GM12878 (cell line): ENCODE measurements around the gene NUBP1. TPM values are rescaled to one million over a fixed set of nuclear protein-coding genes. Genes with fewer than 3 reads are reported as not detected.
A peak's percentile ranks its signal among the peaks of the same experiment; 100 is the strongest.

ENCODE experiments used
- BCL11A ChIP-seq: IDR thresholded peaks from 2 replicates; pipeline ENCODE4 v1.6.1; 2011; ENCODE audit warnings: low read depth, low read length
- CEBPZ ChIP-seq: fragments of 150-350 bp; IDR thresholded peaks from 2 replicates; pipeline ENCODE4 v1.6.1; 2016; ENCODE audit warnings: low read depth, low read length
- EZH2 ChIP-seq: IDR thresholded peaks from 2 replicates; pipeline ENCODE4 v1.6.1; 2012; ENCODE audit warnings: low read depth, mild to moderate bottlenecking, control low read depth, inconsistent platforms, low read length, borderline replicate concordance; ENCODE audit not compliant: control insufficient read depth
- FOXM1 ChIP-seq: IDR thresholded peaks from 2 replicates; pipeline ENCODE4 v1.6.1; 2012; ENCODE audit warnings: low read depth, mild to moderate bottlenecking, inconsistent platforms, low read length, moderate library complexity
- HCFC1 ChIP-seq: fragments of 150-350 bp; IDR thresholded peaks from 2 replicates; pipeline ENCODE4 v1.6.1; 2014; ENCODE audit warnings: low read length
- MEF2A ChIP-seq: IDR thresholded peaks from 2 replicates; pipeline ENCODE4 v1.6.1; 2011; ENCODE audit warnings: low read depth, mild to moderate bottlenecking, low read length, moderate library complexity; ENCODE audit not compliant: insufficient read depth
- RELB ChIP-seq: fragments of 450-650 bp; IDR thresholded peaks from 2 replicates; pipeline ENCODE4 v1.6.1; 2017; ENCODE audit warnings: low read depth, mild to moderate bottlenecking, moderate library complexity
- RFX5 ChIP-seq: IDR thresholded peaks from 2 replicates; pipeline ENCODE4 v1.6.1; 2011; ENCODE audit warnings: low read depth, low read length, improper control_type of control experiment
- RUNX3 ChIP-seq: IDR thresholded peaks from 2 replicates; pipeline ENCODE4 v1.6.1; 2012; ENCODE audit warnings: low read length, inconsistent platforms
- SP1 ChIP-seq: IDR thresholded peaks from one replicate; pipeline ENCODE4 v1.6.1; 2011; ENCODE audit warnings: low read depth, low read length
- TCF12 ChIP-seq: IDR thresholded peaks from 2 replicates; pipeline ENCODE4 v1.6.1; 2011; ENCODE audit warnings: low read depth, mild to moderate bottlenecking, low read length
- polyA plus RNA-seq, 11 experiments: library from polyadenylated mRNA; depleted of rRNA in 4 of 11; unstranded in 6 of 11; stranded (reverse) in 5 of 11; fragments of >200 nt; fragmentation: Nextera tagmentation in 4 of 11; fragmentation: Illumina TruSeq in 1 of 11; extraction: Ambion mirVana in 4 of 11; extraction: Trizol in 1 of 11; gene quantifications; 1 replicate in 1 of 11; 2 replicates in 10 of 11; pipeline versions ENCODE4 v1.2.1 to v1.2.3, GENCODE V29; 2011 to 2016; ENCODE audit warnings: inconsistent platforms in 2 of 11, missing spikeins in 2 of 11, low read depth in 1 of 11
- total RNA-seq, 4 experiments: library from RNA; depleted of rRNA in 3 of 4; stranded (reverse); fragments of >200 nt in 3 of 4; fragmentation: Illumina TruSeq in 1 of 4; extraction: Trizol in 1 of 4; gene quantifications; 2 replicates each; pipeline versions ENCODE4 v1.2.1 to v1.2.3, GENCODE V29; 2013 to 2021
- TF ChIP-seq, protein P1 (sequence below): fragments of 450-650 bp; IDR thresholded peaks from 2 replicates; pipeline ENCODE4 v1.6.1; 2017; ENCODE audit warnings: mild to moderate bottlenecking, low read depth, inconsistent platforms; ENCODE audit not compliant: poor library complexity, severe bottlenecking
- TF ChIP-seq, protein P2 (sequence below): fragments of 450-650 bp; IDR thresholded peaks from 2 replicates; pipeline ENCODE4 v1.6.1; 2016; ENCODE audit warnings: mild to moderate bottlenecking, moderate library complexity, borderline replicate concordance

NUBP1 gene
- total and polyA plus RNA-seq, 10 of the 15 experiments (the other 5 are each of a cell fraction or from before 2014, with no cell fraction given) = 31.0 to 74.9 (median 58.3) TPM

DNA sequence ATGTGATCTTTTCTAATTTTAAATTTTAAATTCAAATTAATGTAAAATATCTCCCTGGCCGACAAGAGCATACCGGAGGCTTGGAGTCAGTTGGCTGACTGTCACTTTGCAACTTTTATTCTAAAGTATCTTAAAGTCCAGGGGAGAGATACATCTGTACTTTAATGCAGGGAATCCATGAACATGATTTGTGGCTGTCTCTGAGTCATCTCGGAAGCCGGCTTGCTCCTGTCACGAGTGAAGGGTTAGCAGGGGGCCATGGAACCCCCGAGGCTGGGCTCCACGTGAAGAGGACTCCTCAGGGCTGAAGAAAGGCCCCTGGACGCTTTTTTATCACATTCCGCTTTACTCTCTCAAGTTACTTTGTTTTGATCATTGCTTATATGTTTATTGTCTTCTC, 61.7 kb downstream of the NUBP1 start (continued):
- TF ChIP-seq, protein P1, sequence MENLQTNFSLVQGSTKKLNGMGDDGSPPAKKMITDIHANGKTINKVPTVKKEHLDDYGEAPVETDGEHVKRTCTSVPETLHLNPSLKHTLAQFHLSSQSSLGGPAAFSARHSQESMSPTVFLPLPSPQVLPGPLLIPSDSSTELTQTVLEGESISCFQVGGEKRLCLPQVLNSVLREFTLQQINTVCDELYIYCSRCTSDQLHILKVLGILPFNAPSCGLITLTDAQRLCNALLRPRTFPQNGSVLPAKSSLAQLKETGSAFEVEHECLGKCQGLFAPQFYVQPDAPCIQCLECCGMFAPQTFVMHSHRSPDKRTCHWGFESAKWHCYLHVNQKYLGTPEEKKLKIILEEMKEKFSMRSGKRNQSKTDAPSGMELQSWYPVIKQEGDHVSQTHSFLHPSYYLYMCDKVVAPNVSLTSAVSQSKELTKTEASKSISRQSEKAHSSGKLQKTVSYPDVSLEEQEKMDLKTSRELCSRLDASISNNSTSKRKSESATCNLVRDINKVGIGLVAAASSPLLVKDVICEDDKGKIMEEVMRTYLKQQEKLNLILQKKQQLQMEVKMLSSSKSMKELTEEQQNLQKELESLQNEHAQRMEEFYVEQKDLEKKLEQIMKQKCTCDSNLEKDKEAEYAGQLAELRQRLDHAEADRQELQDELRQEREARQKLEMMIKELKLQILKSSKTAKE = peak; percentile 68
- TF ChIP-seq TCF12 = 0 out of 2 replicates have a peak, but pooled peaks have one; percentile 33
- TF ChIP-seq SP1 = no peak
- no peak for TF ChIP-seq CEBPZ
- 0 out of 2 replicates have a peak, but pooled peaks have one; percentile 26 for TF ChIP-seq BCL11A
- TF ChIP-seq RUNX3 = peak; percentile 63
- no peak; the same call in 1 of the 2 replicates for TF ChIP-seq RELB
- no peak for TF ChIP-seq HCFC1
- TF ChIP-seq, protein P2, sequence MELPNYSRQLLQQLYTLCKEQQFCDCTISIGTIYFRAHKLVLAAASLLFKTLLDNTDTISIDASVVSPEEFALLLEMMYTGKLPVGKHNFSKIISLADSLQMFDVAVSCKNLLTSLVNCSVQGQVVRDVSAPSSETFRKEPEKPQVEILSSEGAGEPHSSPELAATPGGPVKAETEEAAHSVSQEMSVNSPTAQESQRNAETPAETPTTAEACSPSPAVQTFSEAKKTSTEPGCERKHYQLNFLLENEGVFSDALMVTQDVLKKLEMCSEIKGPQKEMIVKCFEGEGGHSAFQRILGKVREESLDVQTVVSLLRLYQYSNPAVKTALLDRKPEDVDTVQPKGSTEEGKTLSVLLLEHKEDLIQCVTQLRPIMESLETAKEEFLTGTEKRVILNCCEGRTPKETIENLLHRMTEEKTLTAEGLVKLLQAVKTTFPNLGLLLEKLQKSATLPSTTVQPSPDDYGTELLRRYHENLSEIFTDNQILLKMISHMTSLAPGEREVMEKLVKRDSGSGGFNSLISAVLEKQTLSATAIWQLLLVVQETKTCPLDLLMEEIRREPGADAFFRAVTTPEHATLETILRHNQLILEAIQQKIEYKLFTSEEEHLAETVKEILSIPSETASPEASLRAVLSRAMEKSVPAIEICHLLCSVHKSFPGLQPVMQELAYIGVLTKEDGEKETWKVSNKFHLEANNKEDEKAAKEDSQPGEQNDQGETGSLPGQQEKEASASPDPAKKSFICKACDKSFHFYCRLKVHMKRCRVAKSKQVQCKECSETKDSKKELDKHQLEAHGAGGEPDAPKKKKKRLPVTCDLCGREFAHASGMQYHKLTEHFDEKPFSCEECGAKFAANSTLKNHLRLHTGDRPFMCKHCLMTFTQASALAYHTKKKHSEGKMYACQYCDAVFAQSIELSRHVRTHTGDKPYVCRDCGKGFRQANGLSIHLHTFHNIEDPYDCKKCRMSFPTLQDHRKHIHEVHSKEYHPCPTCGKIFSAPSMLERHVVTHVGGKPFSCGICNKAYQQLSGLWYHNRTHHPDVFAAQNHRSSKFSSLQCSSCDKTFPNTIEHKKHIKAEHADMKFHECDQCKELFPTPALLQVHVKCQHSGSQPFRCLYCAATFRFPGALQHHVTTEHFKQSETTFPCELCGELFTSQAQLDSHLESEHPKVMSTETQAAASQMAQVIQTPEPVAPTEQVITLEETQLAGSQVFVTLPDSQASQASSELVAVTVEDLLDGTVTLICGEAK = no peak
- no peak for TF ChIP-seq RFX5
- no peak for TF ChIP-seq MEF2A
- TF ChIP-seq FOXM1 = no peak; the same call in 1 of the 2 replicates
- no peak for TF ChIP-seq EZH2
